C4-2B (cell line): ENCODE data around the gene SIRT2.

Experiments
- CTCF ChIP-seq: fragments of 450-650 bp; conservative IDR thresholded peaks from 2 replicates; pipeline ENCODE4 v1.5.1; 2017; ENCODE audit warnings: mild to moderate bottlenecking
- ZFX ChIP-seq: fragments of 450-650 bp; IDR thresholded peaks from 2 replicates; pipeline ENCODE4 v1.6.1; 2017

GRCh38 chr19:38850436-38850975, 48.9 kb downstream of the SIRT2 start:
- TF ChIP-seq CTCF (no peak), ZFX (no peak)
